CD4-positive, CD25-positive, alpha-beta regulatory T cell (primary cell): ENCODE measurements around the gene STAB1. TPM values are rescaled to one million over a fixed set of nuclear protein-coding genes. Genes with fewer than 3 reads are reported as not detected.
A peak's percentile ranks its signal among the peaks of the same experiment; 100 is the strongest.

Experiments used
- ATAC-seq, 2 donors: fragments of 150-1000 bp; cut with Tn5 transposase; one replicate each; pipeline ENCODE4 v1.10.0; 2021; ENCODE audit warnings: low read depth in 2 of 2, moderate number of reproducible peaks in 2 of 2, moderate library complexity in 1 of 2
- DNase-seq, 3 donors: peaks; one replicate each; pipeline versions ENCODE4 v3.0.0 to v3.0.0-alpha.2; 2012 to 2022; ENCODE audit warnings: mixed read lengths in 1 of 3
- H3K27ac ChIP-seq: one replicate; pipeline ENCODE4 v1.7.0; 2013; ENCODE audit warnings: mild to moderate bottlenecking, low read length; ENCODE audit not compliant: insufficient read depth, poor library complexity, severe bottlenecking
- H3K27me3 ChIP-seq: one replicate; pipeline ENCODE4 v1.7.0; 2013; ENCODE audit warnings: low read length; ENCODE audit not compliant: control insufficient read depth, insufficient read depth
- H3K36me3 ChIP-seq: one replicate; pipeline ENCODE4 v1.7.0; 2013; ENCODE audit warnings: mild to moderate bottlenecking, low read length, moderate library complexity; ENCODE audit not compliant: control insufficient read depth, insufficient read depth
- H3K4me1 ChIP-seq: 2 replicates; pipeline ENCODE4 v1.7.0; 2013; ENCODE audit warnings: mild to moderate bottlenecking, low read length; ENCODE audit not compliant: insufficient read depth, control insufficient read depth, poor library complexity, severe bottlenecking
- H3K4me3 ChIP-seq: one replicate; pipeline ENCODE4 v1.7.0; 2013; ENCODE audit warnings: low read depth, mild to moderate bottlenecking, low read length, moderate library complexity
- H3K9me3 ChIP-seq, 2 experiments: 1 replicate in 1 of 2; 2 replicates in 1 of 2; pipeline ENCODE4 v1.7.0; 2013; ENCODE audit warnings: low read length in 2 of 2, mild to moderate bottlenecking in 1 of 2, moderate library complexity in 1 of 2; ENCODE audit not compliant: control insufficient read depth in 2 of 2
- H3K27ac Mint-ChIP-seq, 3 donors: one replicate each; pipeline ENCODE4 v1.8.0; 2020 to 2022; ENCODE audit warnings: mild to moderate bottlenecking in 3 of 3, mixed read lengths in 3 of 3, moderate library complexity in 2 of 3
- H3K27me3 Mint-ChIP-seq: one replicate; pipeline ENCODE4 v1.8.0; 2022; ENCODE audit warnings: mild to moderate bottlenecking, mixed read lengths
- H3K36me3 Mint-ChIP-seq: one replicate; pipeline ENCODE4 v1.8.0; 2020; ENCODE audit warnings: mixed read lengths
- H3K4me1 Mint-ChIP-seq, 4 donors: one replicate each; pipeline ENCODE4 v1.8.0; 2020 to 2022; ENCODE audit warnings: mixed read lengths in 4 of 4, mild to moderate bottlenecking in 1 of 4
- H3K4me3 Mint-ChIP-seq, 4 donors: one replicate each; pipeline ENCODE4 v1.8.0; 2020 to 2022; ENCODE audit warnings: mild to moderate bottlenecking in 4 of 4, mixed read lengths in 4 of 4, moderate library complexity in 3 of 4
- H3K9me3 Mint-ChIP-seq, 7 donors: one replicate each; pipeline ENCODE4 v1.8.0; 2020 to 2022; ENCODE audit warnings: mixed read lengths in 7 of 7, mild to moderate bottlenecking in 3 of 7, moderate library complexity in 2 of 7
- polyA plus RNA-seq, 4 donors: library from polyadenylated mRNA; unstranded; fragments of 300-500 nt; fragmentation: Illumina TruSeq; gene quantifications; one replicate each; pipeline ENCODE4 v1.2.3, GENCODE V29; 2021
- total RNA-seq: library from RNA; stranded (reverse); gene quantifications from one replicate; pipeline ENCODE4 v1.2.3, GENCODE V29; 2022

STAB1 gene
- total and polyA plus RNA-seq, 5 donors from 2014 or later = 0.42 TPM; not detected in 4

DNA sequence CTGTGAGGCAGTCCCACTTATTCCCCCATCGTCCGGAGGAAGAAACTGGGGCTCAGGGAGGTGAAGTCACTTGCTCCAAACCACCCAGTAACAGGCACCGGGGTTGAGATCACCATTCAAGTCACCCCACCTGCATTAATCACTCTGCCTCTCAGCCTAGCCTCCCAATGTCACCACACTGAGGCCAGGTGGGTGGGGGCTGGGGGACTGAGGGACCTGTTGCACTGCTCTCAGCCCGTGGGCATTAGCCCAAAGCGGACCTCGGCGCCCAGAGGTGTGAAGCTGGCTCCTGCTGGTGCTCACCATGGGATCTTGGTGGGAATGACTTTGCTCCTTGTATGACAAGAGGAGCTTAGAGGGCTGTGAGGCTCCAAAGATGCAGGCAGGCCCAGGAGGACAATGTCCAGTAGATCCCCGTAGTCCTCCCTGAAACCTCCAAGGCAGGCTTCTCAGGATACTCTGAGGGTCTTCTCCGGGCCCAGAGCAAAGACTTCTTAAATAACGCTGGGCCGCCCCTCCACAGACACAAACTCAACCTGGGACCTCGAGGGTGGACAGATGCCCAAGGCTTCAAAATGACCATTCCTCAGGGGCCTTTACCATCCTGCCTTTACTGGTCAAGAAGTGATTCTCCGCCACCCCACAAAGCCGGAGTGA, 36.9 kb downstream of the STAB1 start:
- H3K4me1 ChIP-seq = peaks cover 25% of the 10 kb centered on the region
- H3K27ac Mint-ChIP-seq = no peak overlapping the region
- no peak for DNase-seq

GRCh38 chr3:52532517-52532837, 37.3 kb downstream of the STAB1 start:
- peaks cover 0 to 2% (median 0%) of the 10 kb centered on the region in 7 donors for H3K9me3 Mint-ChIP-seq
- Histone ChIP-seq H3K27me3 (no peaks in the 10 kb centered on the region), H3K9me3 (no peaks in the 10 kb centered on the region), H3K27ac (no peak overlapping the region), H3K4me3 (no peak overlapping the region), H3K4me1 (peaks cover 30% of the 10 kb centered on the region), H3K36me3 (no peaks in the 10 kb centered on the region)
- H3K4me3 Mint-ChIP-seq = peak overlapping the region; percentile 66 to 81 (median 73)
- peaks cover 6 to 32% (median 16%) of the 10 kb centered on the region in 4 donors for H3K4me1 Mint-ChIP-seq
- H3K27ac Mint-ChIP-seq = no peak overlapping the region
- ATAC-seq = no peak
- H3K27me3 Mint-ChIP-seq = no peaks in the 10 kb centered on the region
- DNase-seq = no peak
- H3K36me3 Mint-ChIP-seq = no peaks in the 10 kb centered on the region

More for the DNA sequence above, 36.9 kb downstream of the STAB1 start:
- Histone ChIP-seq H3K9me3 (no peaks in the 10 kb centered on the region), H3K36me3 (no peaks in the 10 kb centered on the region), H3K4me3 (no peak overlapping the region), H3K27me3 (no peaks in the 10 kb centered on the region), H3K27ac (no peak overlapping the region)
- Mint-ChIP-seq H3K9me3 (peaks cover 0 to 2% (median 0%) of the 10 kb centered on the region in 7 donors), H3K27me3 (no peaks in the 10 kb centered on the region), H3K4me1 (peaks cover 3 to 28% (median 12%) of the 10 kb centered on the region in 4 donors), H3K36me3 (no peaks in the 10 kb centered on the region), H3K4me3 (peak overlapping the region; percentile 52 to 81 (median 73))
- ATAC-seq = no peak

- H3K36me3 Mint-ChIP-seq = no peaks in the 10 kb centered on the region
- ATAC-seq (no peak), DNase-seq (peak in 2 of 3 donors; percentile 26 to 36)
- H3K27me3 Mint-ChIP-seq = no peaks in the 10 kb centered on the region
- Histone ChIP-seq H3K27ac (no peak overlapping the region), H3K4me3 (no peak overlapping the region), H3K4me1 (peaks cover 36% of the 10 kb centered on the region), H3K27me3 (no peaks in the 10 kb centered on the region), H3K36me3 (no peaks in the 10 kb centered on the region), H3K9me3 (no peaks in the 10 kb centered on the region)
- peaks cover 0 to 2% (median 0%) of the 10 kb centered on the region in 7 donors for H3K9me3 Mint-ChIP-seq
- H3K4me3 Mint-ChIP-seq = peak overlapping the region; percentile 66 to 81 (median 73)
- H3K4me1 Mint-ChIP-seq = peaks cover 12 to 38% (median 21%) of the 10 kb centered on the region in 4 donors
- H3K27ac Mint-ChIP-seq = no peak overlapping the region
Measured at GRCh38 chr3:52532838-52533622, 37.9 kb downstream of the STAB1 start.

GRCh38 chr3:52533623-52534280, 38.6 kb downstream of the STAB1 start, which contains the start of gene NT5DC2:
TSS of gene NT5DC2 (minus strand) at chr3:52533857. CDS start at chr3:52533737, 120 bp downstream.
- H3K27me3 Mint-ChIP-seq = no peaks in the 10 kb centered on the region
- no peaks in the 10 kb centered on the region for H3K36me3 ChIP-seq
- H3K4me1 ChIP-seq = peaks cover 42% of the 10 kb centered on the region
- H3K9me3 Mint-ChIP-seq = peaks cover 0 to 2% (median 0%) of the 10 kb centered on the region in 7 donors
- DNase-seq = peak; percentile 51 to 66 (median 65)
- peak within 1 kb of the TSS; percentile 46 to 96 (median 73) for H3K27ac Mint-ChIP-seq
- H3K4me3 ChIP-seq = no peak within 1 kb of the TSS
- H3K27ac ChIP-seq = no peak within 1 kb of the TSS
- H3K4me3 Mint-ChIP-seq = peak within 1 kb of the TSS; percentile 81 to 100 (median 98)
- peak; percentile 12 to 14 for ATAC-seq
- peaks cover 2% of the 10 kb centered on the region for H3K36me3 Mint-ChIP-seq
- no peaks in the 10 kb centered on the region for H3K9me3 ChIP-seq
- H3K4me1 Mint-ChIP-seq = peaks cover 13 to 44% (median 27%) of the 10 kb centered on the region in 4 donors
- no peaks in the 10 kb centered on the region for H3K27me3 ChIP-seq

DNA sequence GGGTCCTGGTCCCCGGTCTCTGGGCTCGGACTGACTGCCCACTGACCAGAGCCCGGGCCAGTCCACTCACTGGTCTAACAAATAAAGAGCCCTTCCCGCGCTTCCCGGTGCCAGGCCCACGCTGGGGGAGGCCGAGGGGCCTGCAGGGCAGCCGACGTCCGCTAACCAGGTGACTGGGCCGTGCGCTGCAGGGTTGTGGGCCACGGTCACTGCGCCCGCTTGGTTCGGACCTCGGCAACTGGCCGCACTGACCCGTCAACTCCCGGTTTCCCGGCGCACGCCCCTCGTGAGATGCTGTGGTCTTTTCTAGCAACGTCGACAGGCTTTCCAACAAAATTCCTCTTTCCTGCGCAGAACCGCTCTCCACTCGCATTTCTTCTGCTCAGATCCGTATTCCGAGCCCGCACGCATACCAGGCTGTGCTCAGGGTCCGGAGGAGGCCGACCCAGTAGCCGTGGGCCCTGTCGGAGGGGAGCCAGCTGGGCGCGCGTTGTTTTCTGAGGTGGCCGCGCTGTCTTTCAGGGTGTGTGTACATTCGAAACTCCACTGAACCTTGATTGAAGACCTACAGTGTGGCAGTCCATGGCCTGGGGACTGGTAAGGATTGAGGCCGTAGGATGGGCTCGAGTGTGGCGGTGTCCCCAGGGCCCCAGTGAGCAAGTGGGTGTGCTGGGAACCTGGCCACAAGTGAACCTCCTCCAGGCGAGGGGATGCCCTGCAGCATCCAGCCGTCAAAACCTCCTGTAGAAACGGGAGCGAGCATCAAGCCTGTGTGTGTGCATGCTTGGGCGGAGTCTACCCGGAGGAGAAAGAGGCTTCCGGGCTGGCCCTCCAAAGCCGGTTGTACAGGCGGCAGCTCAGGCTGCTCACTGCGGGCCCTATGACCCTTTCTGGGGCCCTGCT, 39.4 kb downstream of the STAB1 start:
- no peak for ATAC-seq
- H3K4me3 ChIP-seq = no peak overlapping the region
- no peaks in the 10 kb centered on the region for H3K27me3 ChIP-seq
- DNase-seq = no peak
- H3K4me1 Mint-ChIP-seq = peaks cover 20 to 51% (median 34%) of the 10 kb centered on the region in 4 donors
- peaks cover 0 to 3% (median 0%) of the 10 kb centered on the region in 7 donors for H3K9me3 Mint-ChIP-seq
- no peaks in the 10 kb centered on the region for H3K9me3 ChIP-seq
- peaks cover 9% of the 10 kb centered on the region for H3K36me3 Mint-ChIP-seq
- H3K27ac ChIP-seq = no peak overlapping the region
- no peaks in the 10 kb centered on the region for H3K36me3 ChIP-seq
- H3K4me3 Mint-ChIP-seq = peak overlapping the region; percentile 97 to 100 (median 99)
- peaks cover 48% of the 10 kb centered on the region for H3K4me1 ChIP-seq
- no peaks in the 10 kb centered on the region for H3K27me3 Mint-ChIP-seq
- H3K27ac Mint-ChIP-seq = peak overlapping the region; percentile 46 to 96 (median 73)

DNA sequence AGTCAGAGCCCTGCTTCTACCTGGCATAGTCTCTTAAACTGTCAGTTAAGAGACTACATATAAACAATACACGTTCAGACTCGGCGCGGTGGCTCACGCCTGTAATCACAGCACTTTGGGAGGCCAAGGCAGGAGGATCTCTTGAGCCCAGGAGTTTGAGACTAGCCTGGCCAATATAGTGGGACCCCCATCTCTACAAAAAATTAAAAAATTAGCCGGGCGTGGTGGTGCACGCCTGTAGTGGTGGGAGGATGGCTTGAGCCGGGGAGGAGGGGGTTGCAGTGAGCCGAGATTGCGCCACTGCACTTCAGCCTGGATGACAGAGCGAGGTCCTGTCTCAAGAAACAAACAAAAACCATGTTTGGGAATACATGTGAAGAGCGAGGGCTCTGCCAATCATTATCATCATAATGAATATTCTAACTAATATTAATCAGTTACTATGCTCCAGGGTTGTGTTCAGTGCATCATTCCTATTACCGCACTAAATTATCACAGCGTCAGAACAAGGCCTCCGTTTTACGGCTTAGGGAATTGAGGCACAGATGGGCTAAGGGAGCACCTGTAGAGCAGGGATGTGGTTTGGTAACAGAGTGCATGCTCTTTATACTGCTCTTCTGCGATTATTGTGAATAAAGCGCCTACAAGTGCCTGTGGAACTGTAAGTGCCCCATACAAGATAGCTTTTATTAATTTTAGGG, 40.4 kb downstream of the STAB1 start:
- no peak for ATAC-seq
- Mint-ChIP-seq H3K27ac (peak overlapping the region; percentile 56 to 99 (median 71)), H3K27me3 (no peaks in the 10 kb centered on the region), H3K9me3 (peaks cover 0 to 3% (median 0%) of the 10 kb centered on the region in 7 donors), H3K36me3 (peaks cover 11% of the 10 kb centered on the region), H3K4me1 (peaks cover 20 to 59% (median 39%) of the 10 kb centered on the region in 4 donors), H3K4me3 (peak overlapping the region; percentile 97 to 100 (median 99))
- Histone ChIP-seq H3K27ac (no peak overlapping the region), H3K4me3 (peak overlapping the region; percentile 72), H3K4me1 (peaks cover 48% of the 10 kb centered on the region), H3K9me3 (no peaks in the 10 kb centered on the region), H3K36me3 (no peaks in the 10 kb centered on the region), H3K27me3 (no peaks in the 10 kb centered on the region)
- DNase-seq = no peak
